ENCODE results near the gene PHLDB1.

The PHLDB1 gene

DNA sequence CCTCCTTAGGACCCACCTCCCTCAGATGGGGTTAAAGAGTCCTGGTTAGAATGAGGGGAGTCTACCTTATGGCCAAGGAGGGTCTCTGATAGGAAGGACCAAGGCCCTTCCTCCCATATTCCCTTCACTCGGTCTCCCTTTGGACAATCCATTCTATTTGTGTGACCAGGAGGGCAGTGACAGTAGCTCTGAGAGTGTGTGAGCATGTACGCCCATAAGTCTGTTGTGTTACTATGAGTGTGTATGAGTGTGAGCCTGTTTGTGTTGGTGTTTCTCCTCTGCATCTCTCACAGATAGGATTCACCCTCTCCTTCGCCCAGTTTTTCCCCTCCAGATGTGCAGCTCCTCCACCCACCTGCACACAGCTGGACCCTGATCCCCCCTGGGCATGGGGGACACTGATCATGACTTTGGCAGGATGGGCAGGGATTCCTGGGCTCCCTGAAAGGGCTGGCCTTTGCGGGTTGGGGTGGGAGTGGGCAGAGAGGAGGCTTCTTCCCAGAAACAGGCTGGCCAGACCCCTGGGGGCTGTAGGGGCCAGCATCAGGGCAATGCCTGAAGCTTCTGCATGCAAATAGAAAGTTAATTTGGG is 14.5 kb downstream of the PHLDB1 start:
- DNase-seq (ENCODE audit: low read depth in 2 of 2, low spot score in 1 of 2): no peak

DNA sequence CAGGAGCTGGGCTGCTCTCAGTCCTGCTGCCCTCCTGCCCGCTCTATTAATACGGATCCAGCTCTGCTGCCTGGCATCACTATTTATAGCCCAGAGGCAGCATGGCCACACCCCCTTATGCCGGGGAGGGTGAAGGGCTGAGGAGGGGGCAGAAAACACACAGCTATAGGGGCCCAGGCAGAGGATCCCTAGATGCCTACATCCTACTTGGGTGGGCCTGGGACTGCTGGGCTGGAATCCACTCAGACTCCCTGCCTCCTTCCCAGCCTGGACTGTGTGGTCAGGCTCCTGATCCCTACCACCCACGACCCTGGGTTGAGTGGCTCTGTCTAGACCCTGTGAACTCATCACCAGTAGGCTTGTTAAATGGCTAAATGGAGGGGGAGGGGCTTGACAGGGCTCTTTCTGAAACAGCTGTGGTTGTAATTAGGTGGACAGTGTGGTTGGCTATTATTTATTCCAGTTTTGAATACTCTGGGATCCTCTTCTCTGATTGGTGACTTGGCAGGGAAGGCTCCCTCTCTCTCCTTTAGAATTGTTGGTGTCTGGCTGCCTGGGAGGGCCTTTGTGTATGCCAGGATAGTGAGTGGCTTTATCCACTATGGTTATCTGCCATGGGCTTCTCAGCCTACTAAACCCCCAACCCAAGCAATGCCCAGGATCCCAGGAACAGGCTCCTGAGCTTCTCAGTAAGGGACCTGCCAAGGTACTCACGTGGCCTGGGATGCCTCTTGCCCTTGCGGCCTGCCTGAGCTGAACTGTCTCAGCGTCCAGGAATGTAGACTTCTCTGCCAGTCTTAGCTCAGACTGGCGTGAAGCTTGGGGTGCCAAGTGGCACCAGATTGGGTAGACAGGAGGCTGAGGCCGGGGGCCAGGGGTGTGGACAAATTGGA is 15.2 kb downstream of the PHLDB1 start:
- no peak for DNase-seq (ENCODE audit: low read depth in 2 of 2, low spot score in 1 of 2)

DNA sequence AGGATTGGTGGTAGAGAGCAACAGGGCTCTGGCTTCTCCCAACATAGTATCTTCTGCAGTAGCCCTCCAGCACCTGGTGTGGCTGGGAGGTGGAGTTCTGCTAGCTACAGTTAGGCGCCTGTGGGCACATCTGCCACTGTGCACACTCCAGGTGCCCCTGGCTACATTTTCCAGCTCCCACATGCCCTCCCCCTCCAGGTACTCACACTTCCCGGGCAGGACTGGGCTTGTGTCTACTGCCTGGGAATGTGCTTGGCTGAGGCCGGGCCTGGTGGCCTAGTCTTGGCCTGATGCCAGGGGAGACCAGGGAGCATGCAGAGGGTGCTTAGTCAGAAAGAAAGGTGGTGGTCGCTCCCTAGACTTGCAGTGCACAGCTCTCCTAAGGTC is 15.8 kb downstream of the PHLDB1 start:
- no peak for DNase-seq (ENCODE audit: low read depth in 2 of 2, low spot score in 1 of 2)

DNA sequence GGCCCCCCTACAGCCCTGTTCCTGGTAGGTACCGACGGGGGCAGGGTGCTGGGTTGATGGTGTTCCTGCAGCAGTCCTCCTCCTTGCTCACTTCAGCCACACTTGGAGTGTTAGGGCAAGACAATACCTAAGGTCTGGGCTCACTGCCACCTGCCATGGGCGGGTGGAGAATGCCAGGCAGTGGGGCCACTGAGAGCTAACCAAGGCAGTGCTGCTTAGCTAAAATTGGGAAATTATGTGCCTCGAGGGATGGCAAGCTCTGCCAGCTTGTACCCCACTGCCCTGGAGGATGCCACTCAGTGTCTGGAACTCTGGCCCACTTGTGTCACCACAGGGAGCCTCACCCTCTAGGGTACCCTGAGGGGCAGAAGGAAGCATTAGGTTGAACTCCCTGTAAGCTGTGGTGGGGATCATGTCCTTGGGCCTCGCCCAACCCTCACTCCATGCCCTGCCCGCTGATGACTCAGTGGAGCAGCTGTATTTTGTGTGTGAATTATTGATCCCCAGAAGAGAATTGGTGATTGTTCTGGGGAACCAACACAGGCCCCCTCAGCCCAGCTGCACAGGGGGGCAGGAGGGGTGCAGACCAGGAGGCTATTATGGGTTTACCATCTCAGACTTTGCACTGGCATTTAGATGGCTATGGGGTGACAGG is 17.7 kb downstream of the PHLDB1 start:
- DNase-seq (ENCODE audit: low read depth in 2 of 2, low spot score in 1 of 2): no peak

DNA sequence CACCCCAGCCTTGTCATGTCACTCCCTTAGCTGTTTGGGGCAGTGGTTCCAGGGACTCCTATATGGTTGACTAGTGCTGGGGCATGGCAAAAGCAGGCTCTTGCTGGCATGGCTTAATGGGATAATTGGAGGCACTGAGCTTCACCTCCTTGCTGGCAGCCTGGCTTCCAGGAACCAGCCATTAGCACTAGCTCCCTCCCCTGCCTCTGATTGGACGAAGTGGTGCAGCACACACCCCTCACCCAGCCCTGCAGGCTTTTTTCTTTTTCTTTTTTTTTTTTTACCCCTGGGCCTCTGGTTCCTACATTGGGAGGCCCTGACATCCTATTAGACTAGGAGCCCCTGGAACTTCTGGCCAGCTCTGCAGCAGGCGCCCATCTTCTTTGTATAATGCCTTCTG is 18.6 kb downstream of the PHLDB1 start:
- DNase-seq (ENCODE audit: low read depth in 2 of 2, low spot score in 1 of 2): no peak

DNA sequence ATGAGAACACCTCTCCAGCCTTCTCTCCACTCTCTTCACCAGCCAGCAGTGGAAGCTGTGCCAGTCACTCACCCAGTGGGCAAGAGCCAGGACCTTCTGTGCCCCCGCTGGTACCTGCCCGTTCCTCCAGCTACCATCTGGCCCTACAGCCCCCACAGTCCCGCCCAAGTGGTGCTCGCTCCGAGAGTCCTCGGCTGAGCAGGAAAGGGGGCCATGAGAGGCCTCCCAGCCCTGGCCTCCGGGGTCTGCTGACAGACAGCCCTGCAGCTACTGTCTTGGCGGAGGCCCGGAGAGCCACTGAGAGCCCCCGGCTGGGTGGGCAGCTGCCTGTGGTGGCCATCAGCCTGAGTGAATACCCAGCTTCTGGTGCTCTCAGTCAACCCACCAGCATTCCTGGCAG is 20.2 kb downstream of the PHLDB1 start:
- no peak for DNase-seq (ENCODE audit: low read depth in 2 of 2, low spot score in 1 of 2)

DNA sequence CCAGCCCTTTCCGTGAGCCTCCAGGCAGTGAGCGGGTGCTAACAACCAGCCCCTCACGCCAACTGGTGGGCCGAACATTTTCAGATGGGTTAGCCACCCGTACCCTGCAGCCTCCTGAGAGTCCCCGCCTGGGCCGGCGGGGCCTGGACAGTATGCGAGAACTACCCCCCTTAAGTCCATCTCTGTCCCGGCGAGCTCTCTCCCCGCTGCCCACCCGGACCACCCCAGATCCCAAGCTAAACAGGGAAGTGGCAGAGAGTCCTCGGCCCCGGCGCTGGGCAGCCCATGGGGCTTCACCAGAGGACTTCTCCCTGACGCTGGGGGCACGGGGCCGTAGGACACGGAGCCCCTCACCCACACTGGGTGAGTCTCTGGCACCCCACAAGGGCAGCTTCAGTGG is 20.6 kb downstream of the PHLDB1 start:
- no peak for DNase-seq (ENCODE audit: low read depth in 2 of 2, low spot score in 1 of 2)

DNA sequence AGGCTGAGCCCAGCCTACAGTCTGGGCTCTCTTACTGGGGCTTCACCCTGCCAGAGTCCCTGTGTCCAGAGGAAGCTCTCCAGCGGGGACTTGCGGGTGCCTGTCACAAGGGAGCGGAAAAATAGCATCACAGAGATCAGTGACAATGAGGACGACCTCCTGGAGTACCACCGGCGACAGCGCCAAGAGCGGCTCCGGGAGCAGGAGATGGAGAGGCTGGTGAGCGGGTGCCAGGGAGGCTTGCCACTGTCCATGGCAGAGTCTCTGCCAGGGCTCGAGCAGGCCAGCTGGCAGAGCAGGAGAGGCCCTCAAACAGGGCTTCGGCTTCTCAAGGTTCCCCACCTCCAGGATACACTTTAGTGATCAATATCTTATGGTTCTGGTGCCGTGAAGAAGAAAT is 21.0 kb downstream of the PHLDB1 start:
- DNase-seq (ENCODE audit: low read depth in 2 of 2, low spot score in 1 of 2): no peak

DNA sequence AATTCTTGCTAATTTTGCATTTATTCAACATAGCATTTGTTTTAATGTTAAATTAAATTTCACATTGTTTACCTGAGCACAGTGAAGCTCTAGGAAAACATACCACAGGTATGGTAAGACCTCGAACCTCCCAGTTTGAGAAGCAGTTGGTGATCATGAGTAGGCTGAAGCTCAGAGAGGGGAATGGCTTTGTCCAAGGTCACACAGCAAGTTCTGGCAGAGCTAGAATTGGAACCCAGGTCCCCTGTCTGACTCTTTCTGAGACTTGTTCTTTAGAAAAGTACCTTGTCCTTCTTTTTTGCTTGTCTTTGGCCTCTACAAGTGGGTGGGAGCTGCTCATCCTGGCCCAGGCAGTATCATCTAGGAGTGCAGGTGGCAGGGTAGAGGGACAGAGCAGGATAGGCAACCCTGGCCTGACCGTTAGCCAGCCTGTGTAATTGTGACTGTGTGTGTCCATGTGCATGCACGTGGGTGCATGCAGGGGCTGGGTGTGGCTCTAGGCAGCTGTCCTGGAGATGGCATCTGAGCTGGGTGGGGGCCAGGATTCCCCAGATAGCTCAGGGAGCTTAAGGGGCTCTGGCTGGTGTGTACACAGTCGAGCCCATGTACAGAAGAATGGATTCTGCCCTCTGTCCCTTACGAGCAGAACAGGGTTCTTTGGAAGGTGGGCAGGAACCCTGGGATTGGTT is 21.6 kb downstream of the PHLDB1 start:
- DNase-seq (ENCODE audit: low read depth in 2 of 2, low spot score in 1 of 2): no peak

DNA sequence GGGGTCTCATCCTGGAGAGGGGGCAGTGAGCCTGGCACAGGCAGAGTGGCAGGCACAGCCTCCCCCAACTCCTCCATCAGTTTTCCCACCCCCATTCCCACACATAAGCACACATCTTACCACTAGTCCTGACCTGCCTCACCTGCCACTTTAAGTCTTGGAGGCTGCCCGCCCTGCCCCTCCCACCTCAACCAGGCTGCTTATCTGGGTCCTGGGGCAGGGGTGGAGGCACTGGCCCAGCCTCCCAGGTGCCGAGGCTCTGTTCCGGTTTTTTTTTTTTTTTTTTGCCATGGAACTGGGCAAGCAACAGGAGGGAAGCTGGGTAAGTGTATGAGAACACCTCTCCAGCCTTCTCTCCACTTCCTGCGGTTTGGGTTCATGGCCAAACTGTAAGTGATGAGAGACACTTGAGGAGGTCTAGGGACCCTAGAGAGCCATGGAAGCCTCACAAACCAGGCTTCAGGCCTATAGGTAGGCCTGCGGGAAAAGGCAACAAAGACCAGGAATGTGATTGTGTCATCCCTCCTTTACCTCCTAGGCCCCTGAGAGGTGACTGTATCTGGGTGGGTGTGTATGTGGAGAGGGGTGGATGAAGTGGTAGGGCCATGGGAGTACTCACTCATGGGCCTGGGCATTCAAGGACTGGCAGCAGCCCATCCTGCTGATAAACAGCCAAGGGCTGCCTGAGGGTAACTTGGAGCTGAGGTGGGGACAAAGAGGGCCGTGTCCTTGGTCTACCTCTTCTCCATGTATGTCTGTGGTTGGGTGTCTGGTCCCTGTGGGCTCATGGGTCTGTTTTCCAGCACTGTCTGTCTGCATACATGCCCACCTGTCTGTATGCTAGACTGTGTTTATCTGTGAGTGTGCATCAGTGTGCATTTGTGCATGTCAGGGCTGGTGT is 22.6 kb downstream of the PHLDB1 start:
- DNase-seq (ENCODE audit: low read depth in 2 of 2, low spot score in 1 of 2): no peak

DNA sequence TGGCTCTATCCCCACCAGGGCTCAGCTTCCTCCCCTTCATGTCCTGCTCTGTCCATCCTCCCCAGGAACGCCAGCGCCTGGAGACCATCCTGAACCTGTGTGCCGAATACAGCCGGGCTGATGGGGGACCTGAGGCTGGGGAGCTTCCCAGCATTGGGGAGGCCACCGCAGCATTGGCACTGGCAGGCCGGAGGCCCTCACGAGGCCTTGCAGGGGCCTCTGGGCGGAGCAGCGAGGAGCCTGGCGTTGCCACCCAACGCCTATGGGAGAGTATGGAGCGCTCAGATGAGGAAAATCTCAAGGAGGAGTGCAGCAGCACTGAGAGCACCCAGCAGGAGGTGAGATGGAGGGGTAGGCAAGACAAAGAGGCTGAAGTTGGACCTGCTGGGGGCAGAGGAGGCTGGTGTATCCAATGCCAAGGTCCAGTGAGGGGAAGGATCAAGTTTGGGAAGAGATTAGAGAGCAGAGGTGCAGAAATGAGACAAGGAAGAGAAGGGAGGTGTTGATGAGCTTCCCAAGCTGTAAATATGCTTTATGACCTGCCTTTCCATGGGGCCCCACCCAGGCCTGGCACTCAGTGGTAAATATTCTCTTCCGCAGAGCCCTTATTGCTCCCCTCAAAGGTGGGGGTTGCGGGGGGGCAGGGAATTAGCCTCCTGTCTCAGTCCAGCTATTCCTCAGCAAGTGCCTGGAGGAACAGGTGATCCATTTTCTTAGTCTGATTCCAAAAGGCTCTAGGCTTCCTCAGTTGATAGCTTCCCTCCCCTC is 23.9 kb downstream of the PHLDB1 start:
- DNase-seq (ENCODE audit: low read depth in 2 of 2, low spot score in 1 of 2): no peak

DNA sequence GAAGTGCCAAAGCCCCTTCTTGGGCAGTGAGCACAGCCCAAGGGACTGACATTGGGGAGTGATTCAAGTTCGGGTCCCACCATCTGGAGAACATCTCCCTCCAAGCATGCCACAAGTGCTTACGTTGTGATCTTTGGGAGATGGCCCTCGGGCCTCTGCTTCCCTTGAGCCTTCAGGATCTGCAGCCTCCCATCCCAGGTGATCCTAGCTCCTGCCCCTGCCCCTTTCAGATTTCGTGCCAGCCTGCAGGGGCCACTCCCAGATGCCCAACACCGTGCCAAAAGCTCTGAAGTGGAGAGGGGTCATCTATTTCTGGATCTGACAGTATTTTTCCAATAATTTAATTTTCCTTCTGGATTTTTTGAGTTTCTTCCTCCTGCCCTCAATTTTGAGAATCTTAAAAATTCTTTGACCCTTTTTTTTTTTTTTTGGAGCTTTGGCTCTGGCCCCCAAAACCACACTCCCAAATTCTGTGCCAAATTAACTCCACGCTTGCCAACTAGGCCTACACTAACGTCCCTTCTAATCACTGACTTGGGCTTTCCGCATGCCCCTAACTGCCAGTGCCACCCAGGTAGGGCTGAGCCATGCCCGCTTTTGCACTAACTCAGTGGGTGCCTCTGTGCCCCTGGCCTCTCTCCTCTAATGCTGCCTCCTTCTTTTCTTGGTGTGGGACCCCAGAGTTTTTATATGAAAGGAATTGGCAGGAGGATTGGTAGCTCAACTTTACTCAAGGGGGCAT is 25.3 kb downstream of the PHLDB1 start:
- DNase-seq (ENCODE audit: low read depth in 2 of 2, low spot score in 1 of 2): no peak

DNA sequence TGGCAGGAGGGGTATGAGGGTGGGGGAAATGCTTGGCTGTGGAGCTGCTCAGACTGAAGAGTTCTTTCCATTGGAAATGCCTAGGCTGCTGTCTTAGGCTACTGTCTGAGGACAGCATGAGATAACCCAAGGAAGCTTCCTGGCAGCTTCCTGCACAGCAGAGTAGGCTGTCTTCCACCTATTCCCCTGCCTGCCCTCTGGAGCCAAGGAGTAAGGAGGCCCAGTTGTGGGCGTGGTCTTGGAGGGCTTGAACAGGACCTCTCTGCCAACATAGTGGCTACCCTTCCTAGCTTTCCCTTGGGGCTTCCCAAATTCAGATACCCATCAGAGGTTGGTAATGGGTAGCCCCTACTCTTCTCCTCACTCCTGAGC is 25.9 kb downstream of the PHLDB1 start:
- no peak for DNase-seq (ENCODE audit: low read depth in 2 of 2, low spot score in 1 of 2)

DNA sequence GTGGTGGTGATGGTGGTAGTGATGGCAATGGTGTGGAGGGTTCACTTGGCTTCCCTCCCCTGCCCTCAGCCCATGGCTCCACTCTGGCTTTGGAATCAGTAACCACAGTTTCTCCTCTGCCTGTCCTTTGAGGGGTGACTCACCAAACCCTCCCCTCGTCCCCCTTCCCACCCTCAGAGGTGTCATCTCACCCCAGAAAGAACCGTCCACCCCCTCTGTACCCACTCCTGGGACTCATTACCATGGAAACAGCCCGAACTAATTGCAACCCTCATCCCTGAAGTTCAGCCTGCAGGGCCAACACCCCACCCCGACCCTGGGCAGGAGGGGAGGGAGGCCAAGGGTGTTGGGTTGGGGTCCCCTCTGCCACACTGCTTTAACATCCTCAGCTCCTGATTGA is 26.6 kb downstream of the PHLDB1 start:
- no peak for DNase-seq (ENCODE audit: low read depth in 2 of 2, low spot score in 1 of 2)

DNA sequence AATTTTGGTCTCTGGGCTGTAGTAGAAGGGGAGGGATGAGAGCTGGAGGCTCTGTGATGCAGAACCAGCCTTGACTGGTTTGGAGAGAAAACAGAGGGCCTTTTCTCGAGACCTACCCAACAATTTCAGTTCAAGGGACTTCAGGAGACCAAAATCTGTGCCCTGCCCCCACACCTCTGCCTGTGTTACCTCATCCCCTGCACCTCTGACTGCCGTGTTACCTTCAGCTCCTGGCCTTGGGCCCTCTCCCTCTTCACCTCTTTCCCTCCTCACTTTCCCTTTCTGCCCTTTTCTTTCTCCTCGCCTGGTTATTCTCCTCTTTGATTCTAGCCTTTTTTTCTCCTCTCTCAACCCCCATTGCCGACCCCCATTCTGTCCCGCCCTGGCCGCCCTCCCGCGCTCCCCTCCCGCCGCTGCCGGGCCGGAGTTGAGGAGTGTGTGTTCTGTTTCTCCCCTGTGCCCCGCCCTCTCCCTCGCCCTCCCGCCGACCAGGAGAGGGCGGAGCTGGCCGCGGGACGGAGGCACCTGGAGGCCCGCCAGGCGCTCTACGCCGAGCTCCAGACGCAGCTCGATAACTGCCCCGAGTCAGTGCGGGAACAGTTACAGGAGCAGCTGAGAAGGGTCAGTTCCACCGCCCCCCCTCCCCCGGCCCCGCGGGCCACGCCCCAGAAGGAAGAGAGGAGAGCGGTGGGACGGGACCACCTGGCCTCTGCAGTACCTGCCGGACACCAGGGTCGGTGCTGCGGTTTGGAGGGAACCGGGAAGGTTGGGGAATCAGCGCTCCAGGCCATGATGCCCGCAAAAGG is 27.2 kb downstream of the PHLDB1 start:
- DNase-seq (ENCODE audit: low read depth in 2 of 2, low spot score in 1 of 2): no peak

DNA sequence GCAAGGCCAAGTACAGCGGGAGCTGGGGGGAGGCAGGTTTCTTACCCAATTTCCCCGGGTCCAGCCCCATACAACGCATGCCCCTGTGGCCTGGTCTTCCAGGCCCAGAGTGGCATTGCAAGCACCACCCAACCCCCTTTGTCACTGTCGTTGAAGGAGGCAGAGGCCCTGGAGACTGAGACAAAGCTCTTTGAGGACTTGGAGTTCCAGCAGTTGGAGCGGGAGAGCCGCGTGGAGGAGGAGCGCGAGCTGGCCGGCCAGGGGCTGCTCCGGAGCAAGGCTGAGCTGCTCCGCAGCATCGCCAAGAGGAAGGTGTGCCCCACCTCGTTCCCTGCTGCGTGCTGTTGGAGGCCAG is 27.8 kb downstream of the PHLDB1 start:
- DNase-seq (ENCODE audit: low read depth in 2 of 2, low spot score in 1 of 2): no peak

DNA sequence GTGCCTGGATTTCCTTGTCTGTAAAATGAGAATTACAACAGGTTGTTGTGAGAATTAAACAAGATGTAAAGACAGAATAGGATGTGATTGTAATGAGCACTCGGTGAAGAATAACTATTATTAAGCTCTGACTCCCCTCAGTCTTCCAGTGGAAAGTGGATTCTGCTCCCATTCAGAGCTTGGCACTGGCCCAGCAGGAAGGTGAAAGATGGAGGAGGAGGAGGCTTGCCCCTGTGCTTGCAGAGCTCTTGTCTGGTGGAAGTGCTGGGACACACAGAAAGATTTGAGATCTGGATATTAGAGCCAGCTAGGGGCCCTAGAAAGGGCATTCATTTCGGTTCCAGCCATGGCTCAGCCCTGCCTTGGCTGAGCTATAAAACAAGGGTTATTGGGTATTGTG is 28.2 kb downstream of the PHLDB1 start:
- no peak for DNase-seq (ENCODE audit: low read depth in 2 of 2, low spot score in 1 of 2)

DNA sequence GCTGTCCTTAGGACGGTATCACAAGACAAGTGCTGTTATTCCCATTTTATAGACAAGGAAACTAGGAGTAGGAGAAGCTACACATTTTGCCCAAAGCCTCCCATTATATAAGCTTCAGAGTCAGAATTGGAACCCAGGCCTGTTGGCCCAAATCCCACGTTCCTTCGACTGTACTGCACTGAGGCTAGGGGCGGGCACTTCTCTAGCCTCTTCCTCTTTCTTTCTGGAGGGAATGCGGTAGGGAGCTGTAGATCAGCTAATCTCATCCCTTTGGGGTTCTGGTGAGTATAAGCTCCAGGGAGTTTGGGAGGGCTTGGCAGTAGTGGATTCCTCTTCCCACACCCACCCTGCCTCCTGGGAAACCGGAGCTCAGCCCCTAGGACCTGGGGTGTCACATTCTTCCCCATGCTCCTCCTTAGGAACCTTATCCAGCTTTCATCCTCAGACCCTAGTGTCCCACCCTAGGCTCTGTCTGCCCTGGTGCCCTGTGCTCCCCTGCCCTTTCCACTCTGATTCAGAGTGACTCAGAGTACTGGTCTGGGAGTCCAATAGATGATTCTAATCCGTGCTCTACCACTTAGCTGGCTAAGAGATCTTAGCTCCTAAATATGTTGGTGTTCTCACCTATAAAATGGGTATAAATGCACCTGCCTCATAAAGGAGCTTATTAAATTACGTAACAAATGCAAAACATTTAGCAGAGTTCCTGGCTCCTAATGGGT is 29.3 kb downstream of the PHLDB1 start:
- DNase-seq (ENCODE audit: low read depth in 2 of 2, low spot score in 1 of 2): no peak
